CD4-positive, alpha-beta T cell treated with Interleukin-4 for 1 hour (primary cell): ENCODE results near the gene LRRN3.
A peak's percentile ranks its signal among the peaks of the same experiment; 100 is the strongest.
"Not testable (repeated sequence)": the region's sequence is repeated elsewhere in the genome, so short reads cannot be mapped to it uniquely, and the experiment has no call there.

Experiments used
- DNase-seq, 2 donors: peaks; one replicate each; pipeline ENCODE4 v3.0.0-alpha.2; 2020 to 2022

LRRN3 gene

GRCh38 chr7:111090846-111091245 is at the start of gene LRRN3:
TSS of gene LRRN3 (plus strand) at chr7:111091127. CDS start at chr7:111122773, 31,646 bp downstream.
- DNase-seq, result peak; percentile 13 to 42

DNA sequence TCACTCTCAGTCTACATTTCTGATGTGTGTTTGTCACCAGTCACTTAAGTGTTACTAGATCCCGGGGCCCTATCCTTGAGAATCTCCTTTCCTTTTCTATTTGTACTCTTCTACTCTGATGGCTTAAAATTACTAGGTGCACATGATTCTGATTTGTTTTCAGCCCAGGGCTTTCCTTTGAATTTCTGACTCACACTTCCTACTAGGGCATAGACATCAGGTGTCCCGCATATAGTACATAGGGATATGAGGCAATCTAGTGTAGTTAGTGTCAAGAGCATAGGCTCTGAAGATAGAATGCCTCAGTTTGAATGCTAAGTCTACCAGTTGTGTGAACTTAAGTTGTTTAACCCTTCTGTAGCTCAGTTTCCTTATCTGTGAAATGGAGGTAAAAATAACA is 49.4 kb upstream of the LRRN3 start:
- no peak for DNase-seq

GRCh38 chr7:111042842-111043241 is 48.1 kb upstream of the LRRN3 start:
- DNase-seq, result no peak

DNA sequence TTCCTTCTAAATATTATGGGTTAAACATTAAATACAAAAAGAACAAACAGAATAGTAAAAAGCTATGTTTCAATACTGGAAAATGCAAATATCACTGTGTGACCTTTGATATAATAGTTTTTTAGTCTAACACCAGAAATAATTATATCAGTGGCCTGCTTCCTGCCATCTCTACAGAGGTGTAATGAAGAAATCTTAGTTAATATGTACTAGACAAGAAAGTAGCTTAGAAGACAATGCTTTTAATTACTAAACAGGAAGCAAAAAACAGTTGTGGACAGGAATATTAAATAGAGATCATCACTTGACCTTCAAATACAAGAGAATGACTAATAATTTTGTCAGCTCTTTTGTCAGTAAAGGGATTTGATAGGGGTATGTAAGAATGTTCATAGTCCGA is 47.4 kb upstream of the LRRN3 start:
- no peak for DNase-seq

GRCh38 chr7:111045449-111045848 is 45.5 kb upstream of the LRRN3 start:
- no peak for DNase-seq

DNA sequence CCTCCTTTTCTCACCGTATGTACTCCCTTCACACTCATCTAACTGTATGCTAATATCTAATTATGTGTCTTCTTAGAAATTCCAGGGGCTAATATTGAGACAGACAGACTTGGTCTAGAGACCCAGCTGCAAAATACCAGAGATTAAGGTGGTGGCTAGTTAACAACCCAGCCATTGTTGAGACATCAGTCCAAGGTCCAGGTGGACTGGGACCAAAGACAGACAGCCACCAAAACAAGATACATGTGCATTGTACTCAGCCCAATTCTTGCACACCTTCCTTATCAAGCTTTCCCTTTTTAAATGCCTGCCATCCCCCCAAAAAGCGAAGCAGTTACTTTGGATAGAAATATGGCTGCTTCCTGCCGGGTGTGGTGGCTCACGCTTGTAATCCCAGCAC is 43.3 kb upstream of the LRRN3 start:
- no peak for DNase-seq

DNA sequence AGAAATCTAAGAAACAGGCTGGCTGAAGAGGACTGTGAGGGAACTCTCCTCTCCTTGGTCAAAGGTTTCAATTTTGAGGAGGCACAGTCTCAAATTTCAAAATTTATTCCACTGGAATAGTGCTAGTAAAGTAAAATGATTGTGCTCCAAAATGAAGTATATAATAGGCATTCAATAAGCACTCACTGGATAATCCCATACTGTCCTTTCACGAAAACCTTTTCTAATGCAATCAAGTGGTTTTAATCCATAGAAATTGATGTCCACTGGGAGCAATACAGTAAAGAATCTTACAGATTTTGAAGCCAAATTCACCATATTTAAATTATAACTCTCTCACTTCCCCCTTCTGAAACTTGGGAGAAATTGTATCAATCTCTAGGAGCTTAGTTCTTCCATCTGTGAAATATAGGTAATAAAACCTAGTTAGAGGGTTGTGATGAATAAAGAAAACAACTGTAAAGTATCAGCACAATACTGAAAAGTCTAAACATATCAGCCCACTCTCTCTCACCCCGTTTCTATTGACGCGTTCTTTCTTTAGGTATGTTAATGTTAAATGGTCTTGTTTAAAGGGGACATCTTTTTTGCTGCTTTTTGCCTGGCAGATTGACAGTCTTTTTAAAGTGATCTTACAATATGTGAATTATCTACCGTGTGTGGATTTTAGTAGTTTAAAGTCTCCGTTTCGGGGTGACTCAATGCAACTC is 40.8 kb upstream of the LRRN3 start:
- DNase-seq, result no peak

GRCh38 chr7:111050875-111051416 is 40.0 kb upstream of the LRRN3 start:
- no peak for DNase-seq

DNA sequence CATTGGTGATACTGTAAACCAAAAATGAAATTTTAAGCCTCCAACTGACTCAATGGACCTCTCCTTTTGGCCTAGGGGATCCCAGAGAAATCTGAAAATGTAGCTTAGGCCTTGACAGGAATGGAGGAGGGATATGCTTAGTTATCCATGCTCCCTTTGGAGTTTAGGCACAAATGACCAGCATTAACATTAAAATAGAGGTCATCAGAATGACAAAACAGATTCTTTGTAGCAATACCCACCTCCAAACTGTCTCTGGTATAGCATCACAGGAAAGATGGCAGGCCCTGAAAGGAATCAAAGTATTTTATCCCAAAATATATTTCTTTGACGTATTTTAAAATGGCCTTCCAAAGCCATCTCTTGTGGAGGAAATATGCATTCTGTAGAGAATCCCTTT is 39.1 kb upstream of the LRRN3 start:
- no peak for DNase-seq

DNA sequence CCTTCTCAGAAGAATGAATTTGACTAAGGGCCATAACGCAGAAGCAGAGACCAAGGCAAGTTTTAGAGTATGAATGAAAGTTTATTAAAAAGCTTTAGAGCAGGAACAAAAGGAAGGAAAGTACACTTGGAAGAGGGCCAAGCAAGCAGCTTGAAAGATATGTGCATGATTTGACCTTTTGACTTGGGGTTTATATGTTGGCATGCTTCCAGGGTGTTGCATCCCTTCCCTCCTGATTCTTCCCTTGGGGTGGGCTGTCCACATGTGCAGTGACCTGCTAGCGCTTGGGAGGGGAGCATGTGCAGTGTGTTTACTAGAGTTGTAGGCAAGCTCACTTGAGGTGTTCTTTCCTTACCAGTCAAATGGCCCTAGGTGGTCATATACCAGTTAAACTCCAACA is 37.9 kb upstream of the LRRN3 start:
- no peak for DNase-seq

- no peak for DNase-seq
Measured at GRCh38 chr7:111056371-111056770, 34.6 kb upstream of the LRRN3 start.

- no peak for DNase-seq
Measured at GRCh38 chr7:111057066-111057465, 33.9 kb upstream of the LRRN3 start.

DNA sequence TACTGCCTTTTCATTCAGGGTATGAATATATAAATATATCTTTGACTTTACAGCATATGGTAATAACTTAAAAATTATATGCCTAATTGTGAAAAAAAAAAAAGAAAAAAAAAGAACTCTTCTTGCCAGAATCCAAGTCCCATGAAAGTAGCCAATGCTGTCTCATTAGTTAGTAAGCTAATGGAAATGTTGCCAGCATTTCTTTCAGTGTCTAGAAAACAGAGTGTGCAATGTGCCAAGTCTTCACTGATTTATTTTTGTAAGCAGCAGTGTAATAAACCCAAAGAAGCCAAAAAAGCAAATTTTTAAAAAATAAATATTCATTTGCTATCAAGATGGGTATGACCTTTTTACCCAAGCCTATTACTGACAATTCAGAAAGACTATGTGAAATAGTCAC is 31.1 kb upstream of the LRRN3 start:
- DNase-seq, result no peak

DNA sequence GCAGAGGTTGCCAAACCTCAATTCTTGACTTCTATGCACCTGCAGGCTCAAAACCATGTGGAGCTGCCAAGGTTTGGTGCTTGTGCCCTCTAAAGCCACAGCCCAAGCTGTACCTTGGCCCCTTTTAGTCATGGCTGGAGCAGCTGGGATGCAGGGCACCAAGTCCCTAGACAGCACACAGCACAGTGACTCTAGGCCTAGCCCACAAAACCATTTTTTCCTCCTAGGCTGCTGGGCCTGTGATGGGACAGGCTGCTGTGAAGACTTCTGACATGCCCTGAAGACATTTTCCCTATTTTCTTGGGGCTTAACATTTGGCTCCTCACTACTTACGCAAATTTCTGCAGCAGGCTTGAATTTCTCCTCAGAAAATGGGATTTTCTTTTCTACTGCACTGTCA is 27.8 kb upstream of the LRRN3 start:
- DNase-seq, result no peak

DNA sequence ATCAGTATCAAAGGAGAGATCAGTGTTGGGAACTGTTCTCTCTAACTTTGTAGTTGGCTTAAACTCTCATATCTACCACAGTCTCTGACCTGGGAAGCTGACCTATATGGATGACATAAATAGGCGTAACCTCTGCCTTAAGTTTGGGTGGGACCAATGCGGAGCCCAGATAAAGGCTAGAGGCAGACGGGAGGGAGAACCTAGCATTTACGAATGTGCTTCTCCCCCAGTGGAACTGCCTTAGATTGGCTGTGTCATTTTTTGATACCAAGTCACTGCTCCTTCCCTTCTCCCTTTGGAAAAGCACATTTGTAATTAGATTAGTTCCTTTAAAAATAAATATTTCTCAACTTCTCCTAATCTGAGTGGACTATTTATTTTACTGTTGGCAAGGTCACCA is 23.7 kb upstream of the LRRN3 start:
- no peak for DNase-seq

- DNase-seq, result no peak
Measured at GRCh38 chr7:111067682-111068081, 23.2 kb upstream of the LRRN3 start.

DNA sequence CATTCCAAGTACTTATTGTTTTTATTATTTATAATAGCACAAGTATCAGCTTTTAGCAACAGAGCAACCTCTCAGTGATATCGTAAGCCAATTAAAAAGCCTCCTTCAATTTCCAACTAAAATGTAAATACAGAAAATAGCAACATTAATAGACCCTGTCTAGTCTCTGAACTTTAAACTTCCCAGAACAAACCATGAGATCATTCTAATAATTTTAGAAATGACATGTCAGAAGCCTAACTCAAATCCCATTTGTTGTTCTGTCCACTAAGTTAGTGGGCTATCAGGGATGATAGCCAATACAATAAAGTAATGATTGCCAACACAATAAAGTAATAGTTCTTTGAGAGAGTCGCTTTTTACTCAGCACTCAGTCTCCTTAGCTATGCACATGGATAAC is 22.3 kb upstream of the LRRN3 start:
- DNase-seq, result no peak

GRCh38 chr7:111071556-111071955 is 19.4 kb upstream of the LRRN3 start:
- no peak for DNase-seq

GRCh38 chr7:111072658-111073057 is 18.3 kb upstream of the LRRN3 start:
- DNase-seq, result not testable (repeated sequence)

- DNase-seq, result no peak
Measured at GRCh38 chr7:111074071-111074747, 16.7 kb upstream of the LRRN3 start.

GRCh38 chr7:111074748-111075146 is 16.2 kb upstream of the LRRN3 start:
- DNase-seq, result no peak

- DNase-seq, result no peak
Measured at GRCh38 chr7:111075498-111075897, 15.4 kb upstream of the LRRN3 start.

DNA sequence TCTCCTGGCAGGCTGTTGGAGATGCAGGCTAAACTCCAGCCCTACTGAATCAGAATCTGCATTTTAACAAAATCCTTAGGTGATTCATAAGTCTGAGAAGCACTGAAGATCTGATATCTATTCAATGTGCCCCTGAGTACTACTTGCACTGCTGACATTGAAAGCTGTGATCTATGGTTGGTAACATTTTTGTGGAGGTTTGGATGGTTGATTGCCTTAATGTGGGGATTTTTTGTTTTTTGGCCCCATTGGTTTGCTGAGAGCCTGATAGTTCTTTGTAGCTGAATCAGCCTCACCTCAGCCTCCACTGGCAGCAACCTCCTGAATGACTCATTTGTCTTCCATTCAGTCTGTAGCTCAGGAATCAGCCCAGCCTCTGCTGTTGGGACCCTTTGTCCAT is 14.7 kb upstream of the LRRN3 start:
- DNase-seq, result no peak

DNA sequence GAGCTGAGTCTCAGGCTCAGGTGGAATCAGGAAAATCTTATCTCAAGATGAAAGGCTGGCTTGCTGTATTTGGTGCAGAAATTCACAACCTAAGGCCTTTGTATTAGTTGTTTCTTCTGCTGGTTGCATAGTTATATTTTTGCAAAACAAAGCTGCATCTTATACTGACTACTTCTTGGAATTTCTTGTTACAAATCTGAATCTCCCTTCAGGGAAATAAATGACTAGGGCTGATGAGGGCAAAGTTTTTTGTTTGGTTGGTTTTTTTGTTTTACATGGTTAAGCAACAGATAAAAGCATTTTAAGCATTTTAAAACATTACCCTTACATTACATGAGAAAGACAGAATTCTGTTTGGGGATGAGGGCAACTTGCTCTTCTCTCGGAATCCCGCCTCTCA is 13.9 kb upstream of the LRRN3 start:
- no peak for DNase-seq
